NOMO-1 (cell line): ENCODE measurements around the gene DOK6.
"Not testable (repeated sequence)": the region's sequence is repeated elsewhere in the genome, so short reads cannot be mapped to it uniquely, and the experiment has no call there.

ENCODE experiments used
- DNase-seq, 2 experiments: peaks; one replicate each; lab custom pipeline; 2025; ENCODE audit not compliant: unreplicated experiment in 2 of 2; lab: John Stamatoyannopoulos, UW

Gene DOK6

GRCh38 chr18:69400253-69400975 lies at the start of gene DOK6:
DOK6 (plus strand) TSS chr18:69400888.
- DNase-seq = no peak

DNA sequence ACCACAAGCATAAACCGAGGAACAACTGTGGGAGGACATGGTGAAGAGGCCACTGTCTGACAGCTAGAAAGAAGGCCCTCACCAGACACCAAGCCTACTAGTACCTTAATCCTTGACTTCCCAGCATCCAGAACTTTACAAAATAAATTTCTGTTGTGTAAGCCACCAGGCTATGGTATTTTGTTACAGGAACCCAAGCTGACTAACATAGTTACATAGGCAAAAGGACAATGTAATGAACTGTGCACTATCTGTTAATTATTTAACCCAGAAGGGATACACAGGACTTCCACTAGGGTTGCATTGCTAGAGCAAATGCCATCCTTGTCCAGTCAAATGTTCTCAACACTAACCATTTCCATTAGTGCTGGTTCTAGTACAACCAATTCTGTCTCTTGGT lies 47.7 kb upstream of the DOK6 start:
- no peak for DNase-seq

DNA sequence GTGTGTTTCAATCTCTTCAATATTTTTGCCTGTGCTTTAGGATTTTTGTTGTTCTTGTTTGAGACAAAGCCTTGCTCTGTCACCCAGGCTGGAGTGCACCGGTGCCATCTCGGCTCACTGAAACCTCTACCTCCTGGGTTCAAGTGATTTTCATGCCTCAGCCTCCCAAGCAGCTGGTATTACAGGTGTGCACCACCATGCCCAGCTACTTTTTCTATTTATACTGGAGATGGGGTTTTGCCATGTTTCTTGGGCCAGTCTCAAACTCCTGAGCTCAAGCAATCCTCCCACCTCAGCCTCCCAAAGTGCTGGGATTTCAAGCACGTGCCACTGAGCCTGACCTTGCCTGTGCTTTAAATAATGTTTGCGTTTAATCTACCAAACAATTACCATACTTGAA lies 43.1 kb upstream of the DOK6 start:
- DNase-seq = no peak

- DNase-seq = no peak
These were observed 42.3 kb upstream of the DOK6 start for GRCh38 chr18:69358212-69358895.

DNA sequence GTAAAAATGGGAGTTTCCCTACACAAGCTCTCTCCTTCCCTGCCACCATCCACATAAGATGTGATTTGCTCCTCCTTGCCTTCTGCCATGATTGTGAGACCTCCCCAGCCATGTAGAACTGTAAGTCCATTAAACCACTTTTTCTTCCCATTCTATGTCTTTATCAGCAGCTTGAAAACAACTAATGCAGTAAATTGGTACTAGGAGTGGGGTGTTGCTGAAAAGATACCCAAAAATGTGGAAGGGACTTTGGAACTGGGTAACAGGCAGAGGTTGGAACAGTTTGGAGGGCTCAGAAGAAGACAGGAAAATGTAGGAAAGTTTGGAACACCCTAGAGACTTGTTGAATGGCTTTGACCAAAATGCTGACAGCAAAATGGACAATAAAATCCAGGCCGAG lies 40.9 kb upstream of the DOK6 start:
- not testable (repeated sequence) for DNase-seq

DNA sequence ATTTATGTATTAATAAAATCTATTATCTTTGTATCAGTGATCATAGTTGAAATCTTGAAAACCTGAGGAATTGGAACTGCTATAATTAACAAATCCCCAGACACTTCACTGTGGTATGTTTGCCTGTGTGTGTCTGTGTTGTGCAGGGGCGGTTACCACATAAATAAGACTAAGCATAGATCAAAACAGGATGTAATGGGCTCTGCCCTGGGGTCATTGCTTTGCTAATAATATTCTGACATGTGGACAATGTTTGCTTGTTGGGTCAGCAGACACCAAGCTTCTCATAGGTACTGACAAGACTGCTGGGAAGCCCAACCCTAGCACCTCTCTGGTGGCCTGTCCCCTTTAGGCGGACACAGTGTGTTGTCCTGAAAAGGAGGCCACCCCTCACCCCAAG lies 35.8 kb upstream of the DOK6 start:
- DNase-seq = no peak

GRCh38 chr18:69365658-69366057 lies 35.0 kb upstream of the DOK6 start:
- DNase-seq = no peak

DNA sequence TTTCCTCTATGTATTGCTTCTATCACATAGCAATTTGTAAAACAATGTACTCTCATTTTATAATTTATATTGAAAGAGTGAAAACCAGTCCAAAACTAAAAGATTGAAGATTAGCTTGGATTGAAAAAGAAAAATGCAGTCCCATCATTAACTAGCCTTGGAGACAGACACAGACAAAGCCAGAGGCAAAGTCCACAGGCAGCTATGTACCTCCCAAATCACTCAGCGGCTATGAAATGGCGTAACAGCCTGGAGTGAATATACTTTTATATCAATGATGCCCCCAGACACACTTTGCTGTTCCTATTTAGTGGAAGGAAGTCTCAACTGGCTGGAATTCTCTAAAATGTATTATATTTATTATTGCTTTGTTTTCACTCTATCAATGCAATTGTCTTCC lies 33.6 kb upstream of the DOK6 start:
- no peak for DNase-seq

- DNase-seq = no peak
These were observed 29.0 kb upstream of the DOK6 start for GRCh38 chr18:69371729-69372128.

DNA sequence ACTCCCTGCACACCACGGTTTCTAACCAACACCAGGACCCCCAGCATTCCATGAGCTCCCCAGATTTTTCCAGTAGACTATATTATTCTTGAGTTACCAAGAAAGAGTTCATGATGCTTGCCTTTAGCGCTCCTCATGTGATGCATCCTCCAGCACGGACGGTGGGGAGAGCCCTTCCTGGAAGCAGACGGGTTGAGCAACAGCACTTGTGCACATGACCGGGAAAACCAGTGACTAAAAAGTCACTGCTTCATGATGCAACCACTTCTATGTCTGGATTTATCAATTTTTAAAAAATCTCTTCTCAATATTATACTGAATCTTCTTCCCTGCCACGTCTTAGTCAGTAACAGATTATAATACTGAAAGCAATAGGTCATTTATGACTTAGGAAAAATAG lies 20.4 kb upstream of the DOK6 start:
- no peak for DNase-seq

GRCh38 chr18:69383186-69383585 lies 17.5 kb upstream of the DOK6 start:
- no peak for DNase-seq

DNA sequence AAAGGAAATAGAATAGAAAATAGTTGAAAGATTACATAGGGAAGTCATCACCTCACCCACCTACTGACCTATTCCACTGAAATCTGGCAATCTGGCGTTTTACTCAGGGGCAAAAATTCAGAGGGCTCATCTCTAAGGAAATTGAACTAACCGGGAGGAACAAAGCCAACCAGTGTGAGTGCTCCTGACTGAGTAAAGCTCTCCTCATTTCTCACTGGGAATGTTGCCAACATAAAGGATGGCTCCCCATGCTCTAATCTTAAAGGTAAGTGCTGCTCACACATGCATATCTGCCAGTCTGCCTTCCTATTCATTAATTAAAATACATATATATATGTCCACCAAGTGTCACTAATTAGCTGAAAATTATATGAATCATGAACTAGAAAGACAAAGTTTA lies 13.5 kb upstream of the DOK6 start:
- no peak for DNase-seq

DNA sequence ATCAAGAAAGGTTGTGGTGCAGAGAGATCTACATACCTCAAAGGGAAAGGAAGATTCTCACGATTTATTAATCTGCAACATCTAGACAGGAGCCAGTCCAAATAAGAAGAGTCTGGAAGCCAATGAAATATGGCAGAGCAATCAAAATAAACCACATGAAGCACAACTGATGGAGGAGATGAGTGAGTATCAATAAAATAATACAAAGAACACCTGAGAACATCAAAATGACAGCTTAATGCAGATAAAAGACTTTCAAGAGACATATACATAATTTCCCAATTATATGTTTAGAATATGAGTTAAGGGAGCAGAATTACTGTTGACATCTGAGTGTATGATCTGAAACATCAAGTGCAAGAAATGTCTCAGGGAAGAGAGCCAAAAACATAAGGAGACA lies 12.5 kb upstream of the DOK6 start:
- no peak for DNase-seq

DNA sequence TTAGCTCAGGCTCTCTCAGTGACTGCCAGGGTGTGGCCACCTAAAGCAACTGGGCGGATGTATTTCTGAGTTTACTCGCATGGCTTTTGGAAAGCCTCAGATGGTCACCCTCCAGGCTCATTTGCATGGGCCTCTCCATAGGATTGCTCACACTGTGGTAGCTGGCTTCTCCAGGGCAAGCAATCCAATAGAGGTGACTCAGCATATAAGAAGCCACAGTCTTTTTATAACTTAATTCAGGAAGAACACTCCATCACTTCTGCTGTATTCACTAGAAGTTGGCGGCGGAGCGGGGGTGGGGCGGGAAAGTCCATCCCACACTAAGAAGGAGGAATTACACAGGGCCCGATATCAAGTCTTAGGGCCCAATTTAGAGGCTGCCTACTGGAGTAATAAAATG lies 3.6 kb upstream of the DOK6 start:
- no peak for DNase-seq

DNA sequence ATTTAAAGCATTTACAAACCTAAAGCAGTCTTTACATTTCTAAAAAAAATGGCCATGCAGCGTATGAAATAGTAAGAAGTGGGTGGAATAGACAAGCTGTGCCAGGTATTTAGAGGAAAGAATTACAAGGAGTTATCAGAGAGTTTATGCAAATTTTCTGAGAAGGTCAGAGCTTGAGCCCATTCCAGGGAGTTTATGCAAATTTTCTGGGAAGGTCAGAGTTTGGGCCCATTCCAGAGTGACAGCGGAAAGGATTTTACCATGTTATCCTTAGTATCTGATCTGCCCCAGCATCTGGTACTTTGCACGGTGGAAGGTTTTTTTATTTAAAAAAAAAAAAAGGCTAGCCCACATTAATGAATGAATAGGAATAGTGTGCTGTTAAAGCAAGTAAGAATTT lies 1.4 kb upstream of the DOK6 start:
- DNase-seq = no peak

DNA sequence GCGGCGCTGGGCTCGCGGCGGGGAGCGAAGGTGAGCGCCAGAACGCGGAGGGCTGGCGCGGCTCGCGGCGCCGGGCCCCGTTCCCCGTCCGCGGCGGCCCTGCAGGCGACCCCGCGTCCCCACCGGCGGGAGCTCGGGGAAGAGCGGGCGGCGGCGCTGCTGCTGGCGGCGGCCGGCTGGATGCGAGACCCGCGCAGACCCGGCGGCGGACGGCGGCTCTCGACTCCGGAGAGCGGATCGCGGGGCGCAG lies 213 bp downstream of the DOK6 start:
- DNase-seq = no peak

DNA sequence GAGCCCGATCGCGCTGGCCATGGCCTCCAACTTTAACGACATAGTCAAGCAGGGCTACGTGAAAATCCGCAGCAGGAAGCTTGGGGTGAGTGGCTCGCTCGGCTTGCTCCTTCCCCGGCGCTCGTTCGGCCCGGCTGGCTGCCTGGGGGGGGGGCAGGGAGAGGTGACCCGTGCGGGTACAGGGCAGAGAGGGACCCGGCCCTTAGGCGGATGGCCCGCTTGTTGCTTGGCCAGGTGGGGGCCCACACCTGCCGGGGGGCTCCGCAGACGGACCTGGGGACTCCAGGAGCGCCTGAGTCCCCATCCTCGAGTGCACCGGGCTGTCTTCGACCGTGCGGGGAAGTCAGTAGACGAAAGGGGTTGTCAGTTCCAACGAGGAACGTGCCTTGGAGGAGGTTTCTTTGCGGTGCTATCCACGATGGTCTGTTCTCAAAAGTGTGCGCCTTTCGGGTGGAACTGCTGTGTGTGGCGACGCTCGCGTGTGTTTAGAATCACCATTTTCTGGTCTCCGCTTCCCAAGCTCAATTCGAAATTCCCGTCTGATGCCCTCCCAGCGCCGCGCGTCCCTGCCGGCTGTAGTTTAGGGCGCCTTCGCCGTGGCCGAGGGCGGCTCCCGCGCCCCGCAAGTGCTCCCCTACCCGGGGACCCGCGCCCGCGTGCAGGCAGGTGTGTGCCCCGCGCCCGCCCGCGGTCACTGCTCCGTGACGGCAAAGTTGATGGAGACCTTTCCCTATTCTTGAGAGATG lies 711 bp downstream of the DOK6 start:
- DNase-seq = no peak

- no peak for DNase-seq
These were observed 1.4 kb downstream of the DOK6 start for GRCh38 chr18:69401972-69402532.

- no peak for DNase-seq
These were observed 1.9 kb downstream of the DOK6 start for GRCh38 chr18:69402533-69402989.

DNA sequence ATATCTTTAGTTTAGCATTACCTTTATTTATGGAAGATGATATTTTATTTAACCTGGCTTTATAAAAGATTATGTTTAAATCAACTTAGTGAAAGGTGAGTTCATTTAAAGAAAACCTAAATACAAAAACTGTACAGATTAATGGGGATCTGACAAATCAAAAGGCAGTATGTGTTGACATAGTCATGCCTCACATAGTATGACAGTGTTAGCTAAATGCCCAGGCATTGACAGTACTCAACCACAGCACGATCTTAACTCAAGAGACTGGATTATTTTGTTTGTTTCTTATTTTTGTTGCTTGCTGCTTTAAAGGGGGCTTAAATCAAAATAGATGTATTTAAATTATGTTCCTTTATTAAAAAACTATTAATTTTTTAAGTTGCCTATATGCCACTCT lies 7.8 kb downstream of the DOK6 start:
- no peak for DNase-seq

DNA sequence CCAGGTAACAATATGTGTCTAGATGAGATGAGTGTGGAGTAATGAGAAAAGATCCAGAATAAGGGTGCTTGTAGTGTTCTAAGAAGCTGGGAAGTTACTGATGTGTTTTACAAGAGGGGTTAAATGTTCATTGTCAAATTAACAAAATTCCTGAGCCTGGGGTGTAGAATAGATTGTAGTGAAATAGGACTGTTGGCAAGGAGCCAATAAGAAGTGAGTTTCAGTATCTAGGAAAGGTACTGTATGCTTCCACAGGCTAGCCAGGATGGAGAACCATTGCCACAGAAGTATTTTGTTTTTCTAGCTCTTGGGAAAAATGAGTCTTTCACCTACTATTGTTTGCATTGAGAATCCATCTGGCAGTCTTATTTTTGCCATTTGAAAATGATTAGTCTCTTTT lies 10.5 kb downstream of the DOK6 start:
- no peak for DNase-seq

DNA sequence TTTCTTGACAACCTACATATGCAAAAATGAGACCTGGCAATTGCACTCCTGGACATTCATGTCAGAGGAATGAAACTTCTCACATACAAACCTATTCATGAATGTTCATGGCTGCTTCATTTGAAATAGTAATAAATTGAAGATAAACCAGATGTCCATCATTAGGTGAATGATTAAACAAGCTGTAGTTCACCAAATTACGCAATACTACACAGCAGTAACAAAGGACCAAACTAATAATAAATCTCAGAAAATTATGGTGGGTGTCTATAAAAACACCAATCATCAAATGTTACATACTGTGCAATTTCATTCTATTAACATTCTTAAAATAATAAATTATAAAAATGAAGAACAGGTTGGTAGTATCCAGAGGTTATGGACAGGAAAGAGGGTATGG lies 13.5 kb downstream of the DOK6 start:
- no peak for DNase-seq
